Measurements from ENCODE around the gene TH. TPM values are rescaled to one million over a fixed set of nuclear protein-coding genes. Genes with fewer than 3 reads are reported as not detected.

Gene TH
- total and polyA plus RNA-seq, 4 donors = 0.14 to 0.31 TPM; not detected in 2

- Histone ChIP-seq H3K27me3 (ENCODE audit: control insufficient read depth in 3 of 3, insufficient read depth in 3 of 3, low read length in 2 of 3) (peaks cover 29 to 40% (median 29%) of the 10 kb centered on the region in 3 donors), H3K36me3 (ENCODE audit: control insufficient read depth in 4 of 4, insufficient read depth in 4 of 4, low read length in 4 of 4) (no peaks in the 10 kb centered on the region), H3K9me3 (ENCODE audit: control insufficient read depth in 4 of 4, insufficient read depth in 3 of 4, low read length in 3 of 4) (peaks cover 0 to 4% (median 0%) of the 10 kb centered on the region in 4 donors), H3K27ac (ENCODE audit: low read depth in 1 of 2, low read length in 1 of 2) (no peak overlapping the region), H3K9ac (ENCODE audit: insufficient read depth in 1 of 2, low read length in 2 of 2) (no peak overlapping the region), H3K4me1 (ENCODE audit: control insufficient read depth in 5 of 5, insufficient read depth in 5 of 5, low read length in 5 of 5) (peaks cover 0 to 35% (median 10%) of the 10 kb centered on the region in 5 donors), H3K4me3 (no peak overlapping the region)
- WGBS, 2 donors = 1 to 2% methylated on average over 17 to 44 of the region's 44 CpGs
- TF ChIP-seq CTCF (IDR thresholded peaks at IDR 0.05; ENCODE audit: control extremely low read depth, extremely low read depth) = no peak
- ATAC-seq (ENCODE audit: insufficient read depth, low FRiP score) (no peak), DNase-seq (no peak)
These were observed 33.6 kb downstream of the TH start for GRCh38 chr11:2138068-2138430.

GRCh38 chr11:2137202-2138067 lies 34.2 kb downstream of the TH start:
- Histone ChIP-seq H3K27me3 (ENCODE audit: control insufficient read depth in 3 of 3, insufficient read depth in 3 of 3, low read length in 2 of 3) (peaks cover 23 to 38% (median 24%) of the 10 kb centered on the region in 3 donors), H3K4me1 (ENCODE audit: control insufficient read depth in 5 of 5, insufficient read depth in 5 of 5, low read length in 5 of 5) (peaks cover 0 to 41% (median 10%) of the 10 kb centered on the region in 5 donors), H3K9me3 (ENCODE audit: control insufficient read depth in 4 of 4, insufficient read depth in 3 of 4, low read length in 3 of 4) (peaks cover 0 to 4% (median 0%) of the 10 kb centered on the region in 4 donors), H3K36me3 (ENCODE audit: control insufficient read depth in 4 of 4, insufficient read depth in 4 of 4, low read length in 4 of 4) (no peaks in the 10 kb centered on the region), H3K27ac (ENCODE audit: low read depth in 1 of 2, low read length in 1 of 2) (no peak overlapping the region), H3K4me3 (no peak overlapping the region), H3K9ac (ENCODE audit: insufficient read depth in 1 of 2, low read length in 2 of 2) (no peak overlapping the region)
- no peak for TF ChIP-seq CTCF (IDR thresholded peaks at IDR 0.05; ENCODE audit: control extremely low read depth, extremely low read depth)
- no peak for ATAC-seq (ENCODE audit: insufficient read depth, low FRiP score)
- peak; percentile 92 to 94 (median 93) for DNase-seq
- WGBS, 2 donors = 2 to 3% methylated on average over 47 to 50 of the region's 50 CpGs

GRCh38 chr11:2136952-2137201 lies 34.7 kb downstream of the TH start:
- 16 to 45% methylated on average over 3 to 8 of the region's 8 CpGs for WGBS, 2 donors

More at GRCh38 chr11:2136952-2137201, 34.7 kb downstream of the TH start:
- Histone ChIP-seq H3K4me3 (no peak overlapping the region), H3K9ac (ENCODE audit: insufficient read depth in 1 of 2, low read length in 2 of 2) (no peak overlapping the region), H3K27ac (ENCODE audit: low read depth in 1 of 2, low read length in 1 of 2) (no peak overlapping the region), H3K27me3 (ENCODE audit: control insufficient read depth in 3 of 3, insufficient read depth in 3 of 3, low read length in 2 of 3) (peaks cover 19 to 33% (median 21%) of the 10 kb centered on the region in 3 donors), H3K36me3 (ENCODE audit: control insufficient read depth in 4 of 4, insufficient read depth in 4 of 4, low read length in 4 of 4) (no peaks in the 10 kb centered on the region), H3K4me1 (ENCODE audit: control insufficient read depth in 5 of 5, insufficient read depth in 5 of 5, low read length in 5 of 5) (peaks cover 0 to 47% (median 10%) of the 10 kb centered on the region in 5 donors), H3K9me3 (ENCODE audit: control insufficient read depth in 4 of 4, insufficient read depth in 3 of 4, low read length in 3 of 4) (peaks cover 0 to 4% (median 0%) of the 10 kb centered on the region in 4 donors)
- ATAC-seq (ENCODE audit: insufficient read depth, low FRiP score) (no peak), DNase-seq (no peak)
- no peak for TF ChIP-seq CTCF (IDR thresholded peaks at IDR 0.05; ENCODE audit: control extremely low read depth, extremely low read depth)

All from lung (tissue), 12 donors.